DMS53 (cell line): ENCODE measurements around the gene TMEM178A.
A peak's percentile ranks its signal among the peaks of the same experiment; 100 is the strongest.
"Not testable (repeated sequence)": the region's sequence is repeated elsewhere in the genome, so short reads cannot be mapped to it uniquely, and the experiment has no call there.

Experiments used
- DNase-seq: peaks from one replicate; lab custom pipeline; 2025; lab: John Stamatoyannopoulos, UW

Gene TMEM178A

GRCh38 chr2:39648580-39648979 lies 17.1 kb upstream of the TMEM178A start:
- no peak for DNase-seq

GRCh38 chr2:39649511-39649910 lies 16.2 kb upstream of the TMEM178A start:
- peak; percentile 29 for DNase-seq

DNA sequence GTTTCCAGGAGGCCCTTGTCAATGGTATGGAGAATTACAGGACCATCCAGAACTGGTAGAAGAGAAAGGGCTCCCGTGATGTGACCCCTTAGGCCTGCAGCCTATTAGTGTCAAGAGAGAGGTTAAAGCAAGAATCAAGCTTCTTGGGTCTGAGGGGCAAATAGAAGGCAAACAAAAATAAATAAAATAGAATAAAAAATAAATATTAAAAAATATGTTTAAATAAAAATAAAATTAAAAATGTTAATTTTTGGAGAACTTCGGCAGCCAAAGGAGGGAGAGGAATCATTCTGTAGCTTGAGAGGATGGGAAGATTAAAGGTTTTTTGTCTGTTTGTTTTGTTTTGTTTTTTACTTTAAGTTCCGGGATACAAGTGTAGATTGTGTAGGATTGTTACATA lies 15.2 kb upstream of the TMEM178A start:
- no peak for DNase-seq

GRCh38 chr2:39656215-39656614 lies 9.5 kb upstream of the TMEM178A start:
- not testable (repeated sequence) for DNase-seq

GRCh38 chr2:39657287-39657937 lies 8.3 kb upstream of the TMEM178A start:
- no peak for DNase-seq

DNA sequence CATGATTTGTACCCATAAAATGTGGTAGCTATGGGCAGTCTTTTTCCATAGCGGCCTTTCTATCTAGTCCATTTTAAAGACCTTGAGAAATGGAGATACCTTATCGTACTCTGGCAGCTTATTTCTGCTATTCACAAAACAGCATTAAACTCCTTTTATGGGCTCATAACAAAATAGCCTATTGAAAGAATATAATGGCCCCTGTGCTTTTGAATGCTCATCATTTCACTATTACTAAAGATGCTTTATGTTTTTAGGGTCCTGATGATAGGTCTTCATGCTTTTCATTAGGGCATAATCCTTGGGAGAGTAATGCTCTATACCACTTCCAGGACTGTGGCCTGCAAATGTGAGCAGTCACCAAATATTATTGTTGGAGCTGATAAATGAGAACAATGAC lies 7.3 kb upstream of the TMEM178A start:
- no peak for DNase-seq

- DNase-seq, result no peak
Observed at GRCh38 chr2:39659765-39660611, 5.7 kb upstream of the TMEM178A start.

DNA sequence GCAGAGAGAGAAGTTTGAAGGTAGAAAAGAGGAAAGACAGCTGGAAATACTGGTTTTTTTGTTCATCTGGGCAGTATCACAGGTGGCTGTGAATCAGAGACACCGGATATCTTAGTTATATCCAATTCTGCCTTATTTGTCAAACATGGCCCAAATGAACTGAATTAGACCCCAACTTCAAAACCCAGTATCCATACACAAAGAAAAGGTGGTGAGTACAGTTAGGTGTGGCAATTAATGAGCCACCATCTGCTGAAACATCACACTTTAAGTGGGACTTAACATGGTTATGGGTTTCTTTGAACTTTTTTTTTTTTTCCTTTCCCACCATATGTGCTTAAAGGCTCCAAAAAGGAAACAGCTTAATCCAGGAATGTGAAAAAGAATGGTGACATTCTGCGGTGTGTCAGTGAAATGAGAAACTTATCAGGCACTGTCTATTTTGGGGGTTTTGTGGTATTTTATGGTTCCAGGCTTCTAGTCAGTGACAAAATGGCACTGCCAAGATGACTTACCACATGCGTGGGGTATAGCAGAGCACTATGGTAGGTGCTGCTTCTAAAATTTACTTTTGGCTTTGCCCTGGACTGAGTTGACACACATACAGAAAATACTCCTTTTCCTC lies 5.0 kb upstream of the TMEM178A start:
- DNase-seq, result no peak

GRCh38 chr2:39661826-39662225 lies 3.9 kb upstream of the TMEM178A start:
- no peak for DNase-seq

DNA sequence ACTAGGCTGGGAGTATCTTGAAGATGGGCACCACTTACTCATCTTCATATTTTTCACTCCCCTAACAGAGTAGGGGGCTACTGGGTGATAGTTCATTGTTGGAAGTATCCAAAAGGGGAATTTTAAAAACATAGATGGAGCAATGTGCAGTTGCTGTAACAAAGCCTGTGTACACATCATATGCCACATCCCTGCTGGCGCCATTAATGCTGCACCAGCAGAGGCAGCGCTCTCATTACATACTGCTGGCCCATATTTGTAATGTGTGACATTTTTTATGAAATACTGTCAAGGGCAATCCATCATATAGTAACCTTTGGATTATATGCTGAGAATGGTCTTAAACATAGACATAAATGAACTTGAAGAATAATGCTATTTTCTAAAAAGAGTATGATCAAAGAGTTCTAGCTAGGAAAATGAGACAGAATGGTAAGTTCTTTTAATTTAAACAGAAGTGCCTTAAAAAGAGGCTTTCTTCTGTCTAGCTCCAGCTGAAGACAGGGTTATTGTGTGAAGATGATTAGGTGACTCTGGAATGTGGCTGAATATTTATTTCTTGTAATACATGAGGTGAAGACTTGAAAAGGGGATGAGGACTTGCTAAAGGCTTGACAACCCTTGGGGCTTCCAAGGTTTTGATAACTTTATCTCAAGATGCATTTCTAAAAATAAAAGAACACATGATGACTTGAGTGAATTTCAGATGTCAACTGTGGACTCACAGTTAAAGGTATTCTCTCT lies 2.4 kb upstream of the TMEM178A start:
- peak; percentile 28 for DNase-seq

- DNase-seq, result no peak
Observed at GRCh38 chr2:39664232-39664887, 1.4 kb upstream of the TMEM178A start.

DNA sequence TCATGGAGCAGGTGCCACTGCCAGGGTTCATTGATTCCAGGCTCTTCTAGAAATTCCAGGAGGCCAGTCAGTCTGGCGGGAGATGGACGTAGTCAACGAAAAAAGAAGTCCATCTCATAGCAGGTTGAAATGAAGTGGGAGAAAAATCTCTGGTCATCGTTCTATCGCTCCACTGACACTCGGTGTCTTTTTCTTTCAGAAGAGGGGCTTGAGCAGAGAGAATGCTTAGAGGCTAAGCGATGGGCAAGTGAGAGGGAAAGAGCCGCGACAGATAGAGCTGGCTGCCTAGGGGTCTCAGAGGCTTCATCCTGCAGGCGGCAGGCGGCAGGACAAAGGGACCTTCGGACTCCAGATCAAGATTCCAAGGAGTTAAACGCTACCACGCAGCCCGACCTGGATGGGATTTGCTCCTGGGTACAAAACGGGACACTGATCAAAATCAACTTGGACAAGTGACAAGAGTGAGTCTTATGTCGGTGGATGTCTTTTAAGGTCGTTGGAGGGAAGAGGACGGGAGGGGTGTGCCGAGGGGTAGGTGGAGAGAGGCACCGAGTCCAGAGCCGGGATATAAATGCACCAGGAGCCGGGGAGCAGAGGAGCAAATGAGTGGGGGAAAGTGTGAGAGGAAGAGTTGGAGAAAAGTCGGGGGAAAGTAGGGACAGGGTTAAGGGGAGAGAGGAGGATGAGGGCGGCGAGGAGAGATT lies 677 bp upstream of the TMEM178A start:
- DNase-seq, result no peak

GRCh38 chr2:39666491-39667101 lies 879 bp downstream of the TMEM178A start:
- peak; percentile 37 for DNase-seq

DNA sequence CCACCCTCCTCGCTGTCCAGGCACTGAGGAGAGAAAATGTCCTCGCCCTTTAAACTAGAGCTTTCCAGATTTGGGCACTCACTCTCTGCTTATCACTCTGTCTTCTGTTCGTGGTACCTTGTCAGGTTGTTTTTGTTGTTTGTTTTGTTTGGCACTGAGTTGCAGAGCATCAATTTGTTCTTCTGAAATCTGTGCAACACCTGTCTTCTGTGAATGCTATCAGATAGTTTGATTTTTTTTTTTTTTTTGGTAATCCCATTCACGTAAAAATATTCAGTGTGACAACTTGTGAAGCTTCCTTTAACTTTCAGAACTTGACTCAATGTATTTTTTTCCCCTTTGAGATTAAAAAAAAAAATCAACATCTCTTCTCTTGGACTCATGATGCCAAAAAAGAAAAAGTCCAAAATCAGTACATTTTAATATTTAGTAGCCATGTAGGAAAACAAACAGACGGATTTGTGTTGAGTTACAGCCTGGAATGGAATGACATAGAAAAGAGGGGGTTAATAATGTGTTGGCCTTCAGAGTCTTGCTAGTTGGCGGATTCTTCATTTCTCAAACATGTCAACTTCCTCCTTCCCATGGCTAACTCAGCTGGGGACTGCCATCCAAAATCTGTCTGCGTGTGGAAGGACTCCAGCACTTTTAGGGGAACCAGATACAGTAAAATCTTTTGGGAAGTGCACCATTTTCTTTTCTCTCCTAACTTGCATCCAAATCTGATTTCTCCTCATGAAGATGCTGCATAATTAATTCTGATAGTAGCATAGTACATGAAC lies 1.6 kb downstream of the TMEM178A start:
- no peak for DNase-seq

DNA sequence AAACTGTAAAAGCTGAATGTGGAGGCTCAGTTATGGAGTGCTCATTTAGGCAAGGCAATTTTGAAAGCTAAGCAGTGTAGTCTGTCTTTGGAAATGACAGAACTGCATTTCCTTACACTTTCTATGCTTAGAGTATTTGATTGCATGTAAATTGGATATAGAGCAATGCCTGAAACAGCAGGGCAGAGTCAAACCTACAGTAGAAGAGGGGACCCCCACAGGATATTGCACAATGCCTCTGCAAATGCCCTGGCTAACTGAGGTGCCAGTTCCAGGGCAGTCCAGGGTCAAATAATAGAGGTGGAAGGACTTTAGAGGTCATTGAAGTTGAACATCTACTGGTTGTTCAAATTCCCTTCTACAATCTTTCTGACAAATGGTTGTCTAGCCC lies 2.2 kb downstream of the TMEM178A start:
- no peak for DNase-seq

- DNase-seq, result no peak
Observed at GRCh38 chr2:39668576-39669080, 2.9 kb downstream of the TMEM178A start.

DNA sequence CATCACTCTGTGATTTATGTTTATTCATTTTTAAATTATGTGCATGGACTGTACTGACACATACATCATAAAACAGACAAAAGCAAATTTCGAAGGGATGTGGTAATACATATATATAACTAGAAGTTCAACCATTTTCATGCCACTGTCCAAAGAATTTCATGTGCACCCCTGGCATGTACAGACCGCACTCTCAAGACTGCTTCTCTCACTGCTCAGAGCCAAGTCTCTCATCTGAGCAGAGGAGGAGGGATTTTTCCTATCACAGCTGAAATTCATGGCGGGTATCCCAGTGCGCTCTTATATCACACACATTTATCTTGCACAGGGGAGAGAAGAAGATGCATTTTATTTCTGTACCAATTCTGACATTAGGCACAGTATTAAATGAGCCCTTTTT lies 5.9 kb downstream of the TMEM178A start:
- no peak for DNase-seq

- DNase-seq, result no peak
Observed at GRCh38 chr2:39673018-39673417, 7.3 kb downstream of the TMEM178A start.

DNA sequence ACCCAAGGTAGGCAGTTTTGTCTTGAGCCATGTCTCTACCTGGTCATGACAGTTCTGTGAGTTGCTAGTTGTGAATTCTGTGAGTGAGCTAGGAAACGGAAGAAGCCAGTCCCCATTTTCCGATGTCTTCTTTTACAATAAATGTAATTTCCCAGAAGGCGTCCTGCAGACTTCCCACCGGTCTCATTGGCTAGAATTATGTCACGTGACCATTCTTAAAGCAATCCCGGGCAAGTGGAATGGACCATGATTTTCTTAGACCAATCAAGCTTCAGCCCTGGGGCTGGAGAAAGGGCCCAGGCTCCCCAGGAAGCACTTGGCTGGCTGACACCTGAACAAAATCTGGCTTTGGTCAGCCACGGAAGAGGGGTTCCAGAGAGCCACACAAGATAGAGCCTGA lies 10.6 kb downstream of the TMEM178A start:
- DNase-seq, result no peak

GRCh38 chr2:39678170-39678569 lies 12.5 kb downstream of the TMEM178A start:
- DNase-seq, result no peak
